Activated naive CD4-positive, alpha-beta T cell treated with Interleukin-2 at 50 U/mL for 16 hours (primary cell): ENCODE results near the gene SFT2D2.

ENCODE experiments used
- DNase-seq: peaks from one replicate; pipeline ENCODE4 v3.0.0-alpha.2; 2020

SFT2D2 gene

DNA sequence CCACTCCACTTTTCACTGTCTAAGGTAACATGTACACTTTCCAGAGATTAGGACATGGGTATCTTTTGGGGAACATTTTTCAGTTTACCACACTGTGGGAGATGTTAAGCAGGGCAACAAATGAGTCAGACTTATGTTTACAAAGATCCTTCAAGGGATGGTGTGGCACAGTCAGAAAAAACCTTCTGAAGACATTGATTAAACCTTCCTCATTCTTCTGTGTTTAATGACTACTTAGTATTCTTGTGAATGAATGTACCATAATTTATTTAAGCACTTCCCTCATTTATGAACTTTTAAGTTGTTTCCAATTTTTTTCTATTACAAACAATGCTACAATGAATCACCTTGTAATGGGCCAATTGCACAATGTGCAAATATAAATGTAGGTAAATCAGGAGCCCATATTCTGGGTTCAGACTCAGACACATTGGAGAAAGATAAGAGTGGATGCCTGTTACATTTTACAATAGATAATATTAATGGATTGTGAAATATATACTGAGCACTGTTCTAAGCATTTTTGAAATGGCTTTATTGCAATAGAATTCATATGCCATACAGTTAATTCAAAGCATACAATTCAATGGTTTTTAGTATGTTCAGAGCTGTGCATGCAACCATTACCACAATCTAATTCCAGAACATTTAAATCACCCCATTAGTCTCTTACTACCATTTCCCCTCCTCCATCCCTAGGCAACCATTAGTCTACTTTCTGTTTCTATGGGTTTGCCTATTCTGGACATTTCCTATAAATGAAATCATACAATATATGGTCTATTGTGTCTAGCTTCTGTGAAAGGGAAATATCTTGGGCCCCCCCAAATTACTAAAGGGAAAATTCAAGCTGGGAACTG is 1.9 kb upstream of the SFT2D2 start:
- DNase-seq = no peak

DNA sequence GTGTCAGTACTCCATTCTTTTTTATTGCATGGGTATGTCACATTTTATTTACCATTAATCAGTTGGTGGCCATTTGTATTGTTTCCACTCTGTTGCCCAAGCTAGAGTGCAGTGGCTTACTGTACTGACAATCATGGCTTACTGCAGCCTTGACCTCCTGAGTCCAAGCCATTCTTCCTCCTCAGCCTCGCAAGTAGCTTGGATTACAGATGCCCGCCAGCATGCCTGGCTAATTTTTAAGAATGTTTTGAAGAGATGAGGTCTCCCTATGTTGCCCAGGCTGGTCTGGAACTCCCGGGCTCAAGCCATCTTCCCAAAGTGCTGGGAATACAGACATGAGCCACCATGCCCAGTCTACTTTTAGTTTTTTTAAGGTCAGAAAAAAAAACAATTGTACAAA is 813 bp upstream of the SFT2D2 start:
- no peak for DNase-seq

DNA sequence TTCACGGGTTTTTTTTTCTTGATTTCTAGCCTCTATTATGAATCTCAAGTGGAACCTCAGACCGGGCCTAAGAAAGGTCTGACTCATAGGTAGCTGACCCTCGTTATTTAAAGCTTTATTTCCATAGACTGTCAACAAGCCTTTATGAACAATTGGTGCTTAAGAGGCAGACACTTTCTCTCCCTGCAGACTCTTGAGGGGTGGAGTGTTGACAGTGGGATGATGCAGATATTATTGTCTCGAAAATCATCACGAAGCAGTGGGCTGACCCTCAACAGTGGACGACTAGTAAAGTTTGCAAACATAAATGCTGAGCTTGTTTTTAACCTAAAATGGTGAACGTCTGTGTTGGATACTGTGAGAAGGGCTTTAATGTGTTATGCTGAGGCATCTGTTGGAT is 1.8 kb downstream of the SFT2D2 start:
- DNase-seq = no peak

DNA sequence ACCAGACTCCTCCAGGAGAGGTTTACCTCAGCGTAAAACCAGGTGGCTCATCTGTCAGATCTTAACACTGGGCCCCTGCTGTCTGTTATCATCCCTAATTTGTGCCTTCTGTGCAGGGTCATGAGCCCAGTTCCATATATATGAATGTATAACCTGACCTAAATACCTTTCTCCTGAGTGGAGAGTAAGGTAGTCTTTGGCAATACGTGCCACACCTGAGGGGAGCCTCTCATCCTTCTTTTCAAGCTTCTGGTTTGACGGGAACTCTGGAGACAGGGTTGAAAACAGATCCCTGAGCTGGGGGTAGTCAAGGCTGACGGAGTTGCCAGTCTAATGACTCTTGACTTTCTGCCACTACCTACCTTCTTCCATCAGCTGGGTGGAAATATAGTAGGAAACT is 4.1 kb downstream of the SFT2D2 start:
- DNase-seq = no peak

DNA sequence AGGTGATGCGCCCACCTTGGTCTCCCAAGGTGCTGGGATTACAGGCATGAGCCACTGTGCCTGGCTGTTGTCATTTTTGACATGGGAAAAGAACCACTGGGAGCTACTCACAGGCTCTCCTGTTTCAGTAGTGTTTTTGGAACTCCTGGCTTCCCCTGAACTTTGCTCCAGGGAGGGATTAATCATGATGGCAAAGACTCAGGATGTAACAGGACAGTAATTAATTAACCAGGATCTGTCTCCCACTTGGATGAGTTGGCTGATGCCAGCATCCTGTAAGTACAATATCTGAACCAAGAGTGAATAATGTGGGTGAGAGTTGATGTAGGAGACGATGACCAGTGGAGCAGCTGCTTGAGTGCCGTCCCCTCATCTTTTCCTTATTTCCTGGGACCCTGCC is 4.9 kb downstream of the SFT2D2 start:
- no peak for DNase-seq

DNA sequence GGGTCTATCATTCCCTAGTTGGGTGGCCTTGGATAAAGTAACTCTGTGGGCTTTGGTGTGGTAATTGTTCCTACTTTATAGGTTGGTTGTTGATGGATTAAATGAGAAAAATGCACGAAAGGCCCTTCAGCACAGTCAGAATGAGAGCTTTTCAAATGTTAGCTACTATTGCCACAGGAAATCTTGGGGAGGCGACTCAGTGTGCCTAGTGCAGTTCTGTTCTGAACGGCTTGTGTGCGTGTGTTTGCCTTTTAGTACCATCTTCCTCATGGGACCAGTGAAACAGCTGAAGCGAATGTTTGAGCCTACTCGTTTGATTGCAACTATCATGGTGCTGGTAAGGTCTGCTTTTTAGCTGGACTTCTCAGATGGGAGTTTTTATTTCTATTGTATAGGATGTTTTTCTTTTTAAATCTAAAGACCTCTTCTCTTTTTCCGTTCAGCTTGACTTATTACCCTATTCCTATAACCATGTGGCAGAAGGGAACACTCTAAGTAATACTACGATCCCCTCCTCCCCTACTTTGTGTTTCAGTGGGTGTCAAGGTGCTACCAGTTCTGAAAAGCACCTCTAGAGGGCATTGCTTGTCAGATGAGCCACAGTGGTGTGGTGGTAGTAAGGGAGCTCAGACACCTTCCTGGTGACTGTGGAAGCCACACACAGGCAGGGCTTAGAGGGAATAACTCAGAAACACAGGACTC is 9.2 kb downstream of the SFT2D2 start:
- DNase-seq = peak; percentile 36

DNA sequence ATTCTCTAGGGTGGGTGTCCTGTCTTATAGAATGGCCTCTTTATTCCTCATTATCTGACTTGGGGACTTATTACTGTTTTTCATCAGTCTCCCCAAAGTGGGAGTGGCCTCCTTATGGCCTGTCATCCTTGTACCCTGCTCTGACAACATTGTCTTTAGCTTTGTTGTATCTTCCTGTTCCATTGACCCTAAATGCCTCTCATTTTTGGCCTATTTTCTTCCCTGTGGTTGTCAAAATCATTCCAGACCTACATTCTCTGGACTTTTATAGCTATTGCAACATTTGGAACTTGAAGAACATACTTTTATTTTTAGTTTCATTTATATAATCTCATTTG is 9.7 kb downstream of the SFT2D2 start:
- no peak for DNase-seq

DNA sequence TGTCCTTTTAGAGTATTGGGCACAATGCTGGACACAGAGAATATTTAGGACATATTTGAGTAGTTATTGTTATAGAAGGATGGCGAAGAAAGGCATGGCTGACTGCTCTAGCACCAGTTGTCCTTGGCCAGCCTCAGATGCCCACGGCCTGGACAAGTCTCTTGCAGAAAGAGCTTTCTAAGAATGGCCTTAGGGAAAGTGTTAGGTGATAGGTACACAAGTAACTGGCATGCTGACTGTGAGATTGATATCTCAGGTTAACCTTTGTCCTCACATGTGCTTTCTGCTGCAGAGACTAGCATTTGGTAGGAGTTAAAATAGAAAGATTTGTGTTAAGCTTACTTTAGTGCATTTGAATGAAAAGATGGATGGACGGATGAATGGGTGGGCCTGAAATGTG is 10.1 kb downstream of the SFT2D2 start:
- DNase-seq = no peak

DNA sequence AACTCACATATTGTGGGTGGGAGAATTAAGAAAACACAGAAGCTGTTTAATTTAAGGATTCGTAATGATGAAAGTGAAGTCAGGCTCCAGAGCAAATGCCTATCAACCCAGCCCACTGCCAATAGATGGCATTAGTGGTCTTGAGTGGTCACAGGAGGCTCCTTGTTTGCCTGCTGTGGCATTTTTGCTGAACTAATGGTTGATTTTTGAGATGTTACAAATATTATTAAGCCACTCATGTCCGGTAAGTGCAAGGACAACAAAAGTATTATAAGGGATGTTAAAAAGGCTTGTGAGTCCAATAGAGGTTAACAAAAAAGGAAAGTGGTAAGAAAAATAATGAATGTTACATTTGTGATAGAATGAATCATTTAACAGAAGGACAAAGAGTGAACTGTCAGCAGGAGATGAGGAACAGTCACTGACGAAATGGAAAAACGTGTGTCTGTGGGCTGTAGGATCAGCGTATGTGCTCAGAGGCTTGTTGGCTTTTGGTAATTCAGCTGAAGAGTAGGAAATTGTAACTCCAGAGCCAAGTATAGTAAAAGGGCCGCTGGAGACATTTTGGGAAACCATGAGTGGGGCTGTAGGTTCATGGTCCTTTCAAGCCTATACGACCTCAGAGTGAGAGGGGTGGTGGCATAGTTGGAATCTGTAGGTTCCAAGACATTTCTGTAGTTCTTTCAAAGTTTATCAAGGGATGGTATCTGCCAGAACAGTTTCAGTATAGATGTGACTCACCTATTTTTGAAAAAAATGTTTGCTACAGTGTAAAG is 11.2 kb downstream of the SFT2D2 start:
- peak; percentile 15 for DNase-seq

DNA sequence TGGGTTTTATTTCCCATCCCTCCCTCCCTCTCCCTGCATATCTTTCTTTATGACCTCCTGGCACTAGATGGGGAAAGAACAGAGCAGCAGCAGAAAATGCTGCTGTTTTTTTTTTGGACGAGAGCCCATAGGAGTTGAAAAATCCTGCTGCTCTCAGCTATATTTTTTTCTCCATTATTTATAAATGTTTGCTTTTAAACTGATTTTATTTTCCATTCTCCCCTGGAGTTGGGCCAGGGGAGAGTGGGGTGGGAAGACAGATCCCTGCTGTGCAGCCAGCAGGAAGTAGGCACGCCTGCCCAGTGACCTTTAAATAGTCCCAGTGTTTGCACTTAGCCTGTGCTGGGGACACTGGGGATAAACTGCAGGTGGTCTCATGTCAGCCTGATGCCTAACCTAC is 17.4 kb downstream of the SFT2D2 start:
- no peak for DNase-seq

DNA sequence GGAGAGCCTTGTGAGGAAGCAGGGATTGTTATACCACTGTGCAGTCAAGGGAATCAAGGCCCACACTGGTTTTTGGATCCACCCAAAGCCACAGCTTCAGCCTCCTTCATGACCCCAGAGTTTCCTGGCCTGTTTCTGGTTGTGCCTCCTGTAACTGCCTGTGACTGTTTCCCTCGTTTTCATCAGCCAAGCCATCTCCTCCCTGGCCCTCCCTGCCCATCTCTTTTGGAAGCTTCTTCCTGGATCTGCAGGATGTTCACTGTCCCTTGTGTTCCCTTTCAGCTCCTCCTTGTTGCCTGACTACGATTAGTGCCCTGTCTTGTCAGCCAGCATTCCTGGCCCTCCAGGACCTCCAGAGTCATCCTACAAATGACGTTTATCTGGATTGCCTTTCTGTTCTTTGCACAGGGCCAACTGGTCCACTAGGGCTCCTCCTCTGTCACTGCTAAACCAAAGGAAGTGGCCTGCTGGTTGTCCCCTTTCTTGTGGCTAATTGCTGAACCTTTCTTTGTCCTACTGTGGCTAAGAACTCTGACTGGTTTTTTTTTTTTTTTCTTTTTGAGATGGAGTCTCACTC is 17.9 kb downstream of the SFT2D2 start:
- no peak for DNase-seq

DNA sequence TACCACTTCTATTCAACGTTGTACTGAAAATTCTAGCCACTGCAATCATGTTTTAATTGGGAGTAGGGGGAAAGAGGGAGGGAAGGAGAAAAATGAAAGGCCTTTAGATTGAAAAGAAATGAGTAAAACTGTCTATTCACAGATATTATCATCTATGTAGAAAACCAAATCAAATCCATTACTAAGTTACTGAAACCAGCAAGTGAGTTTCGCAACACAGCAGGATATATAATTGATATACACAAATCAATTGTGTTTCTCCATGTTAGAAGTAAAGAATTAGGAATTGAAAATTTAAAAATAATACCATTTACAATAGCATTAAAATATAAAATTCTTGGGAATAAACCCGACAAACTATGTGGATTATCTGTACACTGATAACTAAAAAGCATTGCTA is 19.2 kb downstream of the SFT2D2 start:
- DNase-seq = no peak

DNA sequence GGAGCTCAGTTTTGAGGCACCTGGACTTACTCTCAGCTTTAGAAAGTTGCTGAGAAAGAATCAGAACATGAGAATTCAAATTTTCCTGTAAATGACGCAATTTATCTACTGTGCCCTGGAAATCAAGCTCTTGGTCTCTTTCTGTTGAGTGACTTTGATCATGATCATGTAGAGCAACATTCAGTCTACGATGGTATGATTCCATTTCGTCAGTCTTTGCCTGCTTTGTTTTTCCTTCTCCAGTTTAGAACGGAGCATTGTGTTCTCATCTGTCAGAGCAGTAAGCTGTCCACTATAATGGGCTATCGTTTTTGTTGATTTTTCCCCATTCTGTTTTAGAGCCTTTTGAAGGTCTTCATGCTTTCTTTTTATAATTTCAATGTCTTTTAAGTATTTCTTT is 20.7 kb downstream of the SFT2D2 start:
- no peak for DNase-seq

DNA sequence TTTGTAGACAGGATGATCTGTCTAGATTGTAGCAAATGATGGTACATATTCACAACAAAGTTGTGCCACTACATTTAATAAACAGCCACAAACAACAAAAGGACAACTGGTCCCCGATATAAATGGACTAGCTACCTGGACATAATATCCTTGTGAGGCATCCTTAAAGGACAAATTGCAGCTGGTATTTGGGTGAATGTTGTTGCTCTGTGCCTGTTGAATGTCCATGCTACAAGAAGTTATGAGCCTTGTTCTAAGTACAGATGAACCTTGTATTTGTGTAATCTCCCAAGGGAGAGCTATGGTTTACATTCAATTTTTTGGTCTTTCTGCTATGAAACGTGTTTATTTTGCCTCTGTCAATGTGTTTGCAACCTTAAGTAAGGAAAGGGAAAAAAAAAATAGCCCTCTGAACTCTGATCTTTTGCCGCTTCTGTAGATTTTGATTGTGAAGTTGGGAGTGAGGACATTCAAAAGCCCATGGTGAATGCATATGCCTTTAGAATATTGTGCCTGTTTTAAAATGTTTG is 26.5 kb downstream of the SFT2D2 start:
- no peak for DNase-seq

DNA sequence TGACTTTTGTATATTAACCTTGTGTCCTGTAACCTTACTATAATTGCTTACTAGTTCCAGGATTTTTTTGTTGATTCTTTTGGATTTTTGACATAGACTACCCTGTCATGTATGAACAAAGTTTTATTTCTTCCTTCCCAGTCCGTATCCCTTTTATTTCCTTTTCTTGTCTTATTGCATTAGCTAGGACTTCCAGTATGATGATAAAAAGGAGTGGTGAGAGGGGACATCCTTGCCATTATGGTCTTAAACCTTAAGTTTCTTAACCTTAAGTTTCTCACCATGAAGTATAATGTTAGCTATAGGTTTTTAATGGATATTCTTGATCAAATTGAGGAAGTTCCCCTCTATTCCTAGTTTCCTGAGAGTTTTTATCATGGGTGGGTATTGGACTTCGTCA is 30.4 kb downstream of the SFT2D2 start:
- DNase-seq = no peak

DNA sequence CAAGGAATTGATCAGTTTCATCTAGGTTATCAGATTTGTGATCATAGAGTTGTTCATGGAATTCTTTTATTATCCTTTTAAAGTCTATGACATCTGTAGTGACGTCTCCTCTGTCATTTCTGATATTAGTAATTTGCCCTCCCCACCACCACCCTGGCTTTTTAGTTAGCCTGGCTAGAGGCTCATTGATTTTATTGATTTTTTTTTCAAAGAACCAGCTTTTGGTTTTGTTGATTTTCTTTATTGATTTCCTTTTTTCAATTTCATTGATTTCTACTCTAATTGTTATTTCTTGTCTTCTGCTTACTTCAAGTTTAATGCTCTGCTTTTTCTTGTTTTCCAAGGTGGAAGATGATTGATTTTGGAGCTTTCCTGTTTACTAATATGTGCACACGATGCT is 31.6 kb downstream of the SFT2D2 start:
- DNase-seq = no peak

DNA sequence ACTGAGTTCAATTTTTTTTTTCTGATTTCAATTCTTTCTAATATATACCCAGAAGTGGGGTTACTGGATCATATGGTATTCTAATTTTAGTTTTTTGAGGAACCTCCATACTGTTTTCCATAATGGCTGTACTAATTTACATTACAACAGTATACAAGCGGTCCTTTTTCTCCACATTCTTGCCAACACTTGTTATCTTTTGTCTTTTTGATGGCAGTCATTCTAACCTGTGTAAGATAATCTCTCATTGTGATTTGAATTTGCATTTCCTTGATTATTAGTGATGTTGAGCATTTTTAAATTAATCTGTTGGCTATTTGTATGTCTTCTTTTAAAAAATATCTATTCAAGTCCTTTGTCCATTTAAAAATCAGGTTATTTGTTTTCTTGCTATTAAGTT is 33.8 kb downstream of the SFT2D2 start:
- no peak for DNase-seq

DNA sequence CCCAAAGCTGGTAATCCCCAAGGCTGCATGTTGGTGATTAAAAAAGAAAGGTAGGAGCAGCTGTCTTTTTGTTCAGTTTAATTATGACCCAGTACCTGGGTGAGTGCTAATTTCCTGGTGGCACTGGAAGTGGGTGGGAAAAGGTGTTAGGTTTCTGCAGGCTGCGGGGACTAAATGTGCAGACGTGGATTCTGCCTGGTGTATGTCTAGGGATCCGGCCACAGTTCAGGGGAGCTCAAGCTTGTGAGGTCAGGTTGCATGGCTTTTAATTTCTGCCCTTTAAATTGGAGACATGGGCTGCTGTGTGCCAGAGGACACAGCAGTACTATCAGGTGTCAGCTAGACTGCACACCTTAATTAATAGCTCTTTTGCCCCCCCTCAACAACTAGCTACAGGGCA is 34.6 kb downstream of the SFT2D2 start:
- no peak for DNase-seq

DNA sequence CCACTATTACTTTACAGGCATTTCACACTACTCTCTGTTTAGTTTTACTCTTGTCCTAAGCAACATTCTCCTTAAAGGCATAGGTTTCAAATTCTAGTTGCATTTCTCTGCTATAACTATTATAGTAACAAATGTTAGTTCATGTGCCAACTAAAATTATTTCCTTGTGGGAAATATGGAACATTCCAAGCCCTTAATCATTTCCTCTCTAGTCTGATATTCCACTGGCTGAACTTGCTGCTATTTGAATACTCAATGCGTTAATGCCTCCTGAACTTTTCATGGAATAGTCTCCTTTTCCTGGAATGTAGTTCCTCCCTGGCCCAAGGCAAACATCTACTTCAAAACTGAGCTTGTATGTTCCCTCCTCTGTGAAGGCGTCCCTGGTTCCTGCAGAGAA is 35.6 kb downstream of the SFT2D2 start:
- DNase-seq = no peak

DNA sequence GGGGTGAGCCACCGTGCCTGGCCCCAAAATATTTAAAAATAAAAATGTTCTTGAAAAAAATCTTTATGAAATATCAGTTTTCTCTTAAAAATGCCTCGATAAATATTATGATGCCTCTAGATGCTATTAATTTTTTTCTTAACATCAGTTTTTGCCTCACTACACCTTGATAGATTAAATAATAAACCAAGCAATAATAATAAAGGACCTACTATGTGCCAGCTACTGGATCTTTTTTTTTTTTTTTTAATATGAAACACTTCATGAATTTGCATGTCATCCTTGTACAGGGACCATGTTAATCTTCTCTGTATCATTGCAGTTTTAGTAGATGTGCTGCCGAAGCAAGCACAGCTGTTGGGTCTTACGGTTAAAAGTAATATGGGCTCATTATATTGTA is 37.3 kb downstream of the SFT2D2 start:
- DNase-seq = no peak

DNA sequence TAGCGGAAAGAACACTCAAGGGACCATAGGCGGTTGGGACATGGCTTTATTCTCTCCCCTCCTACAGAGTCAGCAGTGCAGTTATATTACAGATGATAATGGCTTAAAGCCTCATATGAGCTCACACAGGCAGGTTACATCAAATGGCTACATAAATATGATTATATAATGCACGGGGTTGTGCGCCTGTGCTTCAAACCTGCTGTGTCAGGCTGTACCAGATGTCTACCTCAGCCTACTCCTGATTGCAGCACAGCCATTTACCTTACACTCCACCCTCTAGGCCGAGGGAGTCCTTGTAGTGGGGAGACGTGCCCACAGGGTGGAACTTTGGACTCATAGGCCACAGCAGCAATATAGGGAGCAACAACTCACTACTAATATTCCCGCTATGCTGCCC is 38.5 kb downstream of the SFT2D2 start:
- DNase-seq = no peak

DNA sequence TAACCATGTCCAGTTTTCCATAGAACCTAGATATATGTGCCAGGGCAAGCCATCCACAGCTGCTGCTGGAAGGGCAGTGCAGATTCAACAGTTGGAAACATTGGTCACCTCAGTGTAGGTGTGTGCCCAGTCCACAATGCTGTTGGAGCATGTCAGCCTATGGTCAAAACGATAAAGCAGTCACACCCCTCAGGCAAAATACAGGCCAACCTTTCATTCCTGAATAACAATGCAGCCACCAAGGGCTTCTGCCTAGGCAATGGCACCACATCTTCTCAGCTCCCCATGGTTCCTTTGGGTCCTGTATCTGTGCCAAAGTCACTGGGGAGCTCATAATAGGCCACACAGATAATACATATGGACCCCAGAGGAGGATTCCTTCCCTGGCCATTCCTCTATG is 39.8 kb downstream of the SFT2D2 start:
- no peak for DNase-seq

DNA sequence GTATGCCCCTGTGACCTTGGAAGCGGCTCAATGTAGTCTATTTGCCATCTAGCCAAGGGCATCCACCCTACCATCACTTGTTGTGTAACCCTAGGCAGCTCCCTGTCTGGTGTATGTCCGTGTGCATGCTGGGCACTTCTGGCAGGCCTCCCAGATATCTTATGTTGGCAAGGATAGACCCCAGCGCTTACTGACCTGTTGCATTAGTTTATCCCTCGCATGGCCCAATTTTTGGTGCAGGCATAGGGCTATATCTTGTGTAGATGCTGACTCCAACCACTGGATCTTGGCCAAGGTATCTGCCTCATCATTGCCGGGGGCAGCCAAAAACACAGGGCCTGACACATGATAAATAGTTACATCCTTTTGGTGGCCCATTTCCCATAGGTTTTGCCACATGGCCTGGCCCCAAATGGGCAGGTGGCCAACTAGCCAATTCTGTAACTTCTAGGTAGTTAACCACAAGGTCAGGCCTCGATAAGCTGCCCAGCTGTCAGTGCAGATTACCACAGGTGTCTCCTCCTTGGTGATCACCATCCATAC is 40.9 kb downstream of the SFT2D2 start:
- no peak for DNase-seq
